GM19463 (cell line): ENCODE results near the gene CCDC127.
"Not testable (repeated sequence)": the region's sequence is repeated elsewhere in the genome, so short reads cannot be mapped to it uniquely, and the experiment has no call there.

Experiments
- ATAC-seq: cut with Tn5 transposase; IDR thresholded peaks from one replicate; pipeline ENCODE4 v1.9.1; 2021; ENCODE audit warnings: mild to moderate bottlenecking, moderate library complexity; ENCODE audit not compliant: unreplicated experiment

The CCDC127 gene

GRCh38 chr5:235527-235926, 17.6 kb upstream of the CCDC127 start:
- ATAC-seq = not testable (repeated sequence)

DNA sequence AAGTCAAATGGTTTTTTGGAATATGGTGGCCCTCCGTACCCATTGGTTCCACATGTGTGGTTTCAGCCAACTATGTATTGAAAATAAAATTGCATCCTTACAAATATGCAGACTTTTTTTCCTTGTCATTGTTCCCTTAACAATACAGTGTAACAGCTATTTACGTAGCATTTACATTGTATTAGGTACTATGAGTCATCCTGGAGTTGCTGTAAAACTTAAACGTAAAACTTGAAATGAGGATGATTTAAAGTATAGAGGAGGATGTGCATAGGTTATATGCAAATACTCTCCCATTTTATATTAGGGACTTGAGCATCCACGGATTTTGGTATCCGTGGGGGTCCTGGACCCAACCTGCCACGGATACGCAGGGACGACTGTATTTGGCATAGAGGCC, 16.5 kb upstream of the CCDC127 start:
- ATAC-seq = no peak

- not testable (repeated sequence) for ATAC-seq
These were observed 15.5 kb upstream of the CCDC127 start for GRCh38 chr5:233426-233825.

DNA sequence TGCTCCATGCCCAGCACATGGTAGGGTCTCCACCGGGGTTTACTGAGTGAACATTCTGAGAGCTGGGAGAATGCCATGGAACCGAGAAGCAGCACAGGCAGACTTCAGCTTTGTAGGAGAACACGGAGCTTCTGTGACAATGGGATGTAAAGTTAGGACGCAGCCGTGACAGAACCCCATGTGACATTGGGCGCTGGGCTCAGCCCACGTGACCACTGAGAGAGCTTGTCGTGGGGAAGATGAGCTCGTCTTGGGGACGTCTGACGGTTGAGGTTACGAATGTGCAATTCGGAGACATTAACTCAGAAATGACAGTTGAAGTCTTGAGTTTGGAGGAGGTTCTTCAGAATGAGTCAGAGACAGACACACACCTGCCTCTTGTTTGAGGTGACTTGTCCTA, 13.7 kb upstream of the CCDC127 start:
- no peak for ATAC-seq

DNA sequence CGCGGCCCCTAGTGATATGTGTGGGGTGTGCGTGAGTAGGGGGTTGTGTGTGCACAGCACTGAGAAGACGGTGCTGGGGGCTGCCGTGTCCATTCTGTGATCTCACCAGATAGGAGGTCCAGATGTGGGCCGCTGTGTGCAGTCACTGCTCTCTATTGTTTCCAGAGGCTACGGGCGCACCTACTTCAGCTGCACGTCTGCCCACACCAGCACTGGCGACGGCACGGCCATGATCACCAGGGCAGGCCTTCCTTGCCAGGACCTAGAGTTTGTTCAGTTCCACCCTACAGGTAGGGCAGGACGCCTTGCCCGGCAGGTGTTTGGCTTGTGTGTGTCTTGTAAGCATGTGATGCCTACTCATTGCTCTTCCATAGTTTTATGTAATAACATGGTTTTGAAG, 12.8 kb upstream of the CCDC127 start:
- ATAC-seq = no peak

GRCh38 chr5:228886-229285, 10.9 kb upstream of the CCDC127 start:
- no peak for ATAC-seq

DNA sequence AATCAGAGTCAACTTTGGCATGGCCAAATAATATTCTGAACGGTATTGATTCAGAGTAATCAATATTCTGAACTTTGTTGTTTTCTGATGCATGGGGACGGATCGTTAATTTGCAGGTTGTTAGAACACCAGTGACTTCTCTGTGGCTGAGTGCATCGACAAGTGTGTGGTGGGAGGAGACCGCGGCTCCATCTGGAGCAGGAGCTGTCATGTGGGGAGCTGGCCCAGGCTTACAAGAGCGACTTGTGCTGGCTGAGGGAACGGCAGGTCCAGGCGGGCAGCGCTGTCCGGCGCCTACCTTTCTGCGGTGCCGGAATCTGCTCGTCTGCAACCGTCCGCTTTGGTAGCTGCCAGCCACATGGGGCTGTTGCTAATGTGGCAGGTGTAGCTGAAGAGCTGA, 9.4 kb upstream of the CCDC127 start:
- ATAC-seq = not testable (repeated sequence)

DNA sequence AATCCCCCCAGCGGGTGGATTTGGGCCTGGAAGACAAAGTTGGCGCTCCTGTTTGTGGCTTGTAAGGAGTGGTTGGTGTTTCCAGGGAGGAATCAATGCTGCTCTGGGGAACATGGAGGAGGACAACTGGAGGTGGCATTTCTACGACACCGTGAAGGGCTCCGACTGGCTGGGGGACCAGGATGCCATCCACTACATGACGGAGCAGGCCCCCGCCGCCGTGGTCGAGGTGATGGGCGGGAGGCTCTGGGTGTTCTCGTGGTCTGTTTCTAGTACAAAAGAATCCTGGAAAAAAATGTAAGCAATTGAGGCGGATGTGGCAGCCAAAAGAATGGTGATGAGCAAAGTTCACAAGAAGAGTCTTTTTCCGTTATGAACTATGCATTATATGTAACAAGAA, 7.4 kb upstream of the CCDC127 start:
- no peak for ATAC-seq

DNA sequence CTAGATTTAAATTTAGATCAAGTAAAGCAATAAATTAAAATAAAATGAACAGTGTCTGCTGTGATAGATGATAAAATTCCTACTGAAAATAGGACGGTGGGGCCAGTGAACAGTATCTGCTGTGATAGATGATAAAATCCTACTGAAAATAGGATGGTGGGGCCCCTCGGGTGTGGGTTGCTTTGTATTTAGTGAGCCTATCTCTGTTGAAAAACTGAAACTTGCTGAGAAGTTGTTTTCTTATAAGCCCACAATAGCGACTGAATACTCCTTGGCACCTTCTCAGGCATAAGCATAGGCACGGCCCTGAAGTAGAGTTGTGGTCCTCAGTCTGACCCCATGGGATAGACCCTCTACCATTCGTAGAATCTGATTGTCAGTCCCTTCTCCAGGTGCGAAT, 5.8 kb upstream of the CCDC127 start:
- ATAC-seq = no peak

DNA sequence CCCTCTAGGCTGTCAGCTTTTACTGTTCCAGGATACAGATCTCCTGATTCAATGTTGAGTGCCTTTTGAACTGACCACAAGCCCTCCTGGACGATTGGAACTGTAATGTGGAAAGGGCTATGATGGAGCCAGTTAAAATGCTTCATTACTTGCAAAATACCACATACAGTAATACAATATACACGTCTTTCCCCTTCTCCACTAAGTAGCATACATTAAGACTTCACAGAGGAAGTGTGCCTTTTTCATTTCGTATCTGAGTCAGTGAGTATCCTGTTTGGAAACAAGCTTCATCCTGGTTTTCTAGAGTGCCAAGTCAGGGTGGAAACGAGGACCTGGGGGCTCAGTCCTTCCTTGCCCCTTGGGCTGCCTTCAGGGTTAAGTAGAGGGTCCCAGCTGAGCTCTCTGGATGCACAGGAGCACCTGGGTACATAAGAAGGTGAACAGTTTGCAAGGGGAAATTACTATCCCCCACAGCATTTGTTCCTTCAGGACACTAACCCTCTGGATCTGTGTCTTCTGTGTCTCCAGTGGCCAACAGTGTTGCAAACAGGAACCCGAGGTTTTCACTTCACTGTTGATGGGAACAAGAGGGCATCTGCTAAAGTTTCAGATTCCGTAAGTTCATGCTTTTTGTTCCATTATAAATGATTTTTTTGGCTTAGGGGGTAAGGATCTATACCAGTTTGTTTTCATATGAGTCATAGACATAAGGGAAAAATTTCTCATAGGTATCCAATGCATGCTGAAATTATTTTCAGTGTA, 5.2 kb upstream of the CCDC127 start:
- ATAC-seq = not testable (repeated sequence)

DNA sequence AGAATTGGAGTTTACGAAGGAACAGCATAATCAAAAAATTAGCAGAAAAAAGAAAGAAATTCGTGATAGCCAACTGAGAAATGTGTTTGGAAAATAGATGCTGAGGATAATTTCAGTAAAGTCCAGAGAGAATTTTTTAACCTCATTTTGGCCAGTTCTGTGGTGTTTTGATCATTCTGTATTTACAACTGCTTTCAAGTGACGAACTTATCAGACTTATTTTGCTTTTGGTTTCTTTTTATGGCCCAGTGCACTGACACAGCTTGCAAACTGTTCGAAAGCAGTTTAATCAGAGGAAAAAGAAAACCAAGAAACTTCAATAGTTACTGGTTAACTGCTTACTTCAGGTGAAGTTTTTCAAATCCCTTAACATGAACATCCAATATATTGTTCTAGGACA, 2.0 kb upstream of the CCDC127 start:
- no peak for ATAC-seq

GRCh38 chr5:219460-219863, 1.5 kb upstream of the CCDC127 start:
- no peak for ATAC-seq

DNA sequence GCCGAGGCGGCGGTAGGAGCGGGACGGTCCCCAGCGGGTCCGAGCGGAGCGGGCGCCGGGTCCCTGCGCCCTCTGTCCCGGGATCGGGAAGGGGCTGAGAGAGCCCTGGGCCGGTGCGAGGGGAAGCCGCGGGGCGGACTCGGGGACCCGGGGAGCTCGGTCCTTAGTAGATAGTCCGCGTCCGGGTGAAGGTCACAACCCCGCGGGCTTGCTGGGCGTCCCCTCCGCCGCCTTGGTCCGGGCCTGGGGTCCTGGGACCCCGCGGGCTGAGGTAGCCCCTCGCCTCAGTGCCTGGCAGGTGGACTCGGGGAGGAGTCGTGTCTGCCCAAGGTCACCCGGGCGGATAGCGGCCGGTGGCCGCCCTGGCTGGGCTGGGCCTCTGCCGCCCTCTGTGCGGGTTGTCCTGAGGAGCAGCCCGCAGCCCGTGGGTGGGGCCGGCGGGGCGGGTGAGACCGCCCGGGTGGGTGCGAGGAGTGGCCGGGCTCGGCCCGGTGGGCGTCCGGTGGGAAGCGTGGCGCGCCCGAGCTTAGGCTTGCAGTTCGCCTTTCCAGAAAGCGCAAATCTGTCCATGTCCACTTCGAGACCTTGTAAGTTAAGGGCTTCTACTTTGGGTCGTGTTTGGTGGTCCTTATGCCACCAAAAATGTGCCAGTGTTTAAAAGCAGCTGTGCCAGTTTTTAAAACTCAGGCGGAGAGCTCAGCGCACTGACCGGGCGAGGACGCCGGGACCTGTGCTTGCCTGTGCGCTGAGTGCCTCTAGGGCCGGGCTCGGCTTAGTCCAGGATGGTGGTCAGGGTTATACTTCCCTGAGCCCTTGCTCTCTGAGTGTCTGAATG, 721 bp upstream of the CCDC127 start:
- ATAC-seq = peak; percentile 20

DNA sequence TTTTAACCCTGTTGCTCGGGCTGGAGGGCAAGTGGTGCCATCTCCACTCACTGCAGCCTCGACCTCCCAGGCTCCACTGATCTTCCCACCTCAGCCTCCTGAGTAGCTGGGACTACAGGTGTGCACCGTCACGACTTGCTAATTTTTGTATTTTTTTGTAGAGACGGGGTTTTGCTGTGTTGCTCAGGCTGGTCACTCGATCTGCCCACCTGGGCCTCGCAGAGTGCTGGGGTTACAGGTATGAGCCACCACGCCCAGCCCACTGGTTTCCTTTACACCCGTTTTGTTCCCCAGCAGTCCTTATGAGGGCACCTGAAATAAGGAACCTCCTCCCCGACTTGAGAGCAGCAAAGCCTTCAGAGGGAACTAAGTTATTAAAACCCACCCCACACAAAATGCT, 1.9 kb downstream of the CCDC127 start:
- ATAC-seq = not testable (repeated sequence)

DNA sequence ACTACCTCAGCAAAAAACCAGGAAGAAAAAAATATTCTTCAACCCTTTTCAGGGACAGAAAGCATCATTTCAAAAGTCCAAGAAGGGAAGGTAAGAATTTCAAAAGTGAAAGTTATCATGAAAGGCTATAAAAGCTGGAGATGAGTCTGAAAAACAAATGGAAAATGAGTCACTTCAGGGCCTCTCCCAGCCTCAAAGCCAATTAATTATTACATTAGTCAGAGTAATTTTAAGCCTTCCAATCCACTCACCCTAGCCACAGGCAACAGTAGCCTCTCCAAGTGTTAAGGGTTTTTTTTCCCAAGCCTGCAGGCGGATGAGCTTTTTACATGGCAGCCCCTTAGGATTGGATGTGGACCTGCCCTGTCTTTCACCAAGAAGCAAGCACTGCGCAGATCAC, 2.7 kb downstream of the CCDC127 start:
- not testable (repeated sequence) for ATAC-seq

GRCh38 chr5:213803-214395, 4.1 kb downstream of the CCDC127 start:
- no peak for ATAC-seq

DNA sequence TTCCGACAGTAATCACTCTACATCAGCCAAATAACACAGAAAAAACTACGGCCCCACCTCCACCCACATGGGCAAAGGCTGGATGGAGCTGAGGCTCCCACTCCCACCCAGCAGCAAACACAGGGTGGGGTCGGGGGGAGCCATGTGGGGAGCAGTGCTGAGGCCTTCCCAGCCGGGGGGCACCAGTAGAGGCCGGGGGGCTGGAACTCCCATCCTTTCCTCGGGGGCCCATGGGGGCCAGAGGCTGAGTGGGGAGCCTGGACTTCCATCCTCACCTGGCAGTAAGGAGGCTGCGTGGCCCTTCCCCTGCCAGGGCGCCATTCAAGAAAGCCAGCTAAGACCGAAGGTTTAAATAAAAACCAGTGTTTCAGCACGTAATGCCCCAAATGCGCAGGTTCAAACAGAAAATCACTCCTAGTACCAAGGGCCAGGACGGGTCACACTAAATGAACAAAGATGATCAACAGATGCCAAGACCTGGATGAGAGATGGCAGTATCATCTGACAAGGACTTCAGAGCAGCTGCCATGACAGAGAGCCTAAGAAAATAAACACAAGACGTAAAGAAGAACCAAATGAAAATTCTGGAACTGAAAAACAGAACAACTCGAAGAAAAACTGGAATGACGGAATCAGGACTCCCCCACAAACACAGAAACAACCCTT, 9.4 kb downstream of the CCDC127 start:
- no peak for ATAC-seq

GRCh38 chr5:207599-207998, 10.4 kb downstream of the CCDC127 start:
- no peak for ATAC-seq

- ATAC-seq = no peak
These were observed 10.9 kb downstream of the CCDC127 start for GRCh38 chr5:206927-207536.

DNA sequence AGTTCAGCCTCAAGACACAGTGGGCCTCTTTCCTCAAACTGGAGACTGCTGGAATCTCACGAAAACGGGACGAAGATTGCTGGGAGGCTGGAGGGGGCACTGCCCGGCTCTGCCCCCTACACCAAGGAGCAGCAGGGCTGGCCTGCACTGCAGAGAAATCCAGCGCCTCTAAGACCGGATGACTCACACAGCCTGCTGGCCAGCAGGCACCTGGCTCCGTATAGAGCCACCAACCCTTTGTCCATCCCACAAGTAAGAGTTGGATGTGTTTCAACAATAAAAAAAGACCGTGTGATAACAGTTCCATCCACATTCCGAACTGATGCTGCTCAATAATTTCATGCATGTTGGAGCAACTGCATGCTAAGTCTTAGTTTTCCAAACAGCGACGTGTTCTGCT, 11.5 kb downstream of the CCDC127 start:
- no peak for ATAC-seq
